COLO668 (cell line): ENCODE results near the gene PCDHA13.
"Not testable (repeated sequence)": the region's sequence is repeated elsewhere in the genome, so short reads cannot be mapped to it uniquely, and the experiment has no call there.

Experiments
- DNase-seq: peaks from one replicate; lab custom pipeline; 2025; ENCODE audit not compliant: unreplicated experiment; lab: John Stamatoyannopoulos, UW

PCDHA13 gene

DNA sequence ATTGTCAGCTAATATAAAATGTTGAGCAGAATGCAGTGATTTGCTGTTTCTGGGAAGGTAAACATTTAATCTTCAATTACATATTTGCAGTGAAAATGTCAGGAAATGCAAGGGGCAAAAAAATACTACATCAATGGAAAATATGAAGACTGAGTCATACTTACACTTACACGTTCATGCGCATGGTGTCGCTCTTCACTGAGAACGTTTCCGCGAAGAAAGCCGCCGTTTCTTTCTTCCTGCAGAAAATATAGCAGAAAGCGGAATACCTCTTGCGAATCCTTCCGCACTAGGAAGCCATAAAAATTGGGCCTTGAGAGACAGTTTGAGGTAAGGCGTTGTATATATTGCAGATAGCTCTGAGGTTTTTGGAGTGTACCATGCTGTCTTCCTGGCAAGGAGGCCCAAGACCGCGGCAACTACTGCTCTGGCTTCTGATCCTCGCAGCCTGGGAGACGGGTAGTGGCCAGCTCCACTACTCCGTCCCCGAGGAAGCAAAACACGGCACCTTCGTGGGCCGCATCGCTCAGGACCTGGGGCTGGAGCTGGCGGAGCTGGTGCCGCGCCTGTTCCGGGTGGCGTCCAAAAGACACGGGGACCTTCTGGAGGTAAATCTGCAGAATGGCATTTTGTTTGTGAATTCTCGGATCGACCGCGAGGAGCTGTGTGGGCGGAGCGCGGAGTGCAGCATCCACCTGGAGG, at the start of gene PCDHA13:
Gene PCDHA13 (plus strand): TSS at position 236 of the 702 bp plus-strand sequence. CDS start 145 bp downstream, at position 381.
- peak; percentile 47 for DNase-seq

DNA sequence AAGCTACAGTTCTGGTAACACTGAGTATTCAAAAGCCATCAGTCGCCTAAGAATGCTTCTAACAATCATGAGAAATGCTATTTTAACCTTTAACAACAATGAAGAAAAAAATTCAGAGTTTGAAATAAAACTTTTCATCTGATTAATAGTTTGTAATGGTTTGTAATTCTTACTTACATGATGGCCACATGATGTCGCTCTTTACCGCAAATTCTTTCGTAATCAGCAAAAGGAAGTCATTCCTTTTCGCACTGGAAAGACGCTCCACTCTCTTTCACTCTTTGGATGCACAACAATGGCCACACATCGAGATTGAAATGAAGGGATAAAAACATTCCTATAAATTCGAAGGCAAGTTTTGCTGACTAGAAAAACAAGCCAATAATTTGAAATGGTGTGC, 47.9 kb upstream of the PCDHA13 start, which contains the start of gene PCDHA7:
Gene PCDHA7 (plus strand): TSS at position 277 of the 400 bp plus-strand sequence. CDS start 115 bp downstream, at position 392.
- DNase-seq: no peak

GRCh38 chr5:140834439-140835008, 47.4 kb upstream of the PCDHA13 start:
- DNase-seq: not testable (repeated sequence)

- DNase-seq: no peak
Observed at GRCh38 chr5:140835622-140836510, 46.1 kb upstream of the PCDHA13 start.

- DNase-seq: no peak
Observed at GRCh38 chr5:140840978-140841962, 40.7 kb upstream of the PCDHA13 start, which contains the start of gene PCDHA8. PCDHA8 (plus strand) TSS chr5:140841187; CDS start chr5:140841322, 135 bp downstream.

GRCh38 chr5:140842798-140843733, 38.9 kb upstream of the PCDHA13 start:
- no peak for DNase-seq

GRCh38 chr5:140848139-140849102, 33.5 kb upstream of the PCDHA13 start, which contains the start of gene PCDHA9:
PCDHA9 (plus strand) TSS chr5:140848382; CDS start chr5:140848496, 114 bp downstream.
- not testable (repeated sequence) for DNase-seq

- DNase-seq: not testable (repeated sequence)
Observed at GRCh38 chr5:140849831-140850634, 31.9 kb upstream of the PCDHA13 start.

GRCh38 chr5:140855772-140856674, 25.9 kb upstream of the PCDHA13 start, which contains the start of gene PCDHA10:
PCDHA10 (plus strand) TSS chr5:140855897; CDS start chr5:140856049, 152 bp downstream.
- no peak for DNase-seq

DNA sequence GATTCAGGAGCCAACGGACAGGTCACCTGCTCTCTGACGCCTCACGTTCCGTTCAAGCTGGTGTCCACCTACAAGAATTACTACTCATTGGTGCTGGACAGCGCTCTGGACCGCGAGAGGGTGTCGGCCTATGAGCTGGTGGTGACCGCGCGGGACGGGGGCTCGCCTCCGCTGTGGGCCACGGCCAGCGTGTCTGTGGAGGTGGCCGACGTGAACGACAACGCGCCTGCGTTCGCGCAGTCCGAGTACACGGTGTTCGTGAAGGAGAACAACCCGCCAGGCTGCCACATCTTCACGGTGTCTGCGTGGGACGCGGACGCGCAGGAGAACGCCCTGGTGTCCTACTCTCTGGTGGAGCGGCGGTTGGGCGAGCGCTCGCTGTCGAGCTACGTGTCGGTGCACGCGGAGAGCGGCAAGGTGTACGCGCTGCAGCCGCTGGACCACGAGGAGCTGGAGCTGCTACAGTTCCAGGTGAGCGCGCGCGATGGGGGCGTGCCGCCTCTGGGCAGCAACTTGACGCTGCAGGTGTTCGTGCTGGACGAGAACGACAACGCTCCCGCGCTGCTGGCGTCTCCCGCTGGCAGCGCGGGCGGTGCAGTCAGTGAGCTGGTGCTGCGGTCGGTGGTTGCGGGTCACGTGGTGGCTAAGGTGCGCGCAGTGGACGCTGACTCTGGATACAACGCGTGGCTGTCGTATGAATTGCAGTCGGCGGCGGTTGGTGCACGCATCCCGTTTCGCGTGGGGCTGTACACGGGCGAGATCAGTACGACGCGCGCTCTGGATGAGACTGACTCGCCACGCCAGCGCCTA, 24.5 kb upstream of the PCDHA13 start:
- no peak for DNase-seq

GRCh38 chr5:140857987-140858240, 24.0 kb upstream of the PCDHA13 start:
- no peak for DNase-seq

GRCh38 chr5:140862441-140863295, 19.3 kb upstream of the PCDHA13 start:
- DNase-seq: no peak

DNA sequence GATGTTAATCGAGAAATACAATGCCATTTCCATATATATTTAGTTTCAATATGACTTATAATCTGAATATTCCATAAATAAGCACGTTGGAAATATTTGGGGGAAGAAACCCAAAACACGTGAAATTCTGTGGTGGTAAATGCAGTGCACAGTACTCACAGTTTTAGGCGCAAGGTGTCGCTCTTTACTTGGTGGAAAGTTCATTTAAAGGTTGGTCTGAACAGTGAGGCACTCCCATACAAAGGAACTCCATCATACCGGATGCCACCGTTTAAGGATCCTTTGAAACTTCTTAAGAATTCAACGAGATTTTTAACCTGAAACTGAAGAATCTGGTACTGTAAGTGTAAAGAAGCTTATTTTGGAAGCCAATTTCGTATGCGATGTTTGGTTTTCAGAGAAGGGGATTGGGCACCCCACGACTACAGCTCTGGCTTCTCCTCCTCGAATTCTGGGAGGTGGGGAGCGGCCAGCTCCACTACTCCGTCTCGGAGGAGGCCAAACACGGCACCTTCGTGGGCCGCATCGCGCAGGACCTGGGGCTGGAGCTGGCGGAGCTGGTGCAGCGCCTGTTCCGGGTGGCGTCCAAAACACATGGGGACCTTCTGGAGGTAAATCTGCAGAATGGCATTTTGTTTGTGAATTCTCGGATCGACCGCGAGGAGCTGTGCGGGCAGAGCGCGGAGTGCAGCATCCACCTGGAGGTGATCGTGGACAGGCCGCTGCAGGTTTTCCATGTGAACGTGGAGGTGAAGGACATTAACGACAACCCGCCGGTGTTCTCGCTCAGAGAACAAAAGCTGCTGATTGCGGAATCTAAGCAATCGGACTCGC, 13.0 kb upstream of the PCDHA13 start, which contains the start of gene PCDHA11:
Gene PCDHA11 (plus strand): TSS at position 237 of the 834 bp plus-strand sequence. CDS start 147 bp downstream, at position 384.
- peak; percentile 38 for DNase-seq
